Skin epidermis (tissue), 12 donors: ENCODE results near the gene SMAD2.
A peak's percentile ranks its signal among the peaks of the same experiment; 100 is the strongest.

Experiments used
- H3K27ac ChIP-seq, 21 experiments: fragments of 200-600 bp; sonication (generic) in 11 of 21; one replicate each; pipeline ENCODE4 v1.5.0; 2020; ENCODE audit warnings: mild to moderate bottlenecking in 3 of 21, inconsistent platforms in 2 of 21, moderate library complexity in 2 of 21
- H3K4me3 ChIP-seq, 7 experiments: fragments of 200-600 bp; sonication (generic) in 2 of 7; one replicate each; pipeline ENCODE4 v1.5.0; 2020; ENCODE audit warnings: inconsistent platforms in 2 of 7, mild to moderate bottlenecking in 2 of 7, moderate library complexity in 1 of 7

SMAD2 gene

DNA sequence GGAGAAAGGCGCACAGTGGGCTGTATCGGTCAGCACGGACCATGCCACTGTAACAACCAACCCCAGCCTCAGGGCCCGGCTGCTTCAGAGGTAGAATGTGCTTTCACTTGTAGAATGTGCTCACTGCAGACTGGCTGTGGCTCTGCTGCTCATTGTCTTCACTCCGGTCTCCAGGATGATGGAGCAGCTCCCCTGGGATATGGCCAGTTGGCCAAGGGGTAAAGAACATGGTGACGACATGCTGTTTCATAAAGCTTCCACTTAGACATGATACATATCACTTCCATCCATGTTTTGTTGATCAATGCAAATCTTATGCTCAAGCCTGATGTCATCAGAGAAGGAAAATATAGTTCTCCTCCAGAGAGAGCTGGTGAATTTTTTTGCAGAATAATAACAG lies 127.7 kb downstream of the SMAD2 start:
- Histone ChIP-seq H3K4me3 (no peak overlapping the region), H3K27ac (peak overlapping the region in 1 of 21 experiments; percentile 21)

DNA sequence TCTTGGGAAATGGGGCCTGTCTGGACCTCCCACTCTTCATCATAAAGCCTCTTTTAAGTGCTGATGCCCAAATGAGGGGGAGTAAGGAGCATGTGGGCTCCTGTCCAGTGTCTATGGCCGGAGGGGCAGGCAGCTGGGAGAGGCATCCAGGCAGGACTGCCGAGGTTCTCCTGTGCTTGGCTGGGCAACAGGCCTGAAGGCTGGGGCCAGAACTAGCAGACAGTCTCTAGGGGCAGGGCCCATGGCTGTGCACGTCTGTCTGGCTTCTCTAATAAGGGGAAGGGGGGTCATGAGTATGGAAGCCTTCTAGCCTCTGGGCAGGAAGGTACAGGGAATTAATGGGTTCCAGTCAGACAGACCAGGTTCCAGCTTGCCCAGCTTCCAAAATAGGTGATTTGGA lies 128.6 kb downstream of the SMAD2 start:
- Histone ChIP-seq H3K27ac (no peak overlapping the region), H3K4me3 (no peak overlapping the region)

DNA sequence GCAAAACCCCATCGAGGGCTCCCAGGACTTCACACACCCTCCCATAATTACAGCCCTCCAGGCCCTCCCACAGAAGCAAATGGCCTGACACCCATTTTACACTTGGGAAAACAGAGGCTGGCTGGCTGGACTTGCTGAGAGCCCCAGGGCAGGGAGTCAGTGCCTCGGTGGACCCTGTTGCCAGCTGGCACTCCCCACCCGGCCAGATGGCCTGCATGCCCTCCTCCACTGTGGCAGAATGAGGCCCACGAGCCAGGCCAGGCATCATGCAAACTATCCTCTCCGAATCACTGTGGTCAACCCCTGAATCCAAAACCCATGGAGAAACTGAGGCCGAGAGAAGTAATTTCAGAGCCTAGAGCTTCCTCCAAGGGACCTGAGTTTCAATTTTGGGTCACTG lies 129.7 kb downstream of the SMAD2 start:
- no peak overlapping the region for H3K4me3 ChIP-seq
- no peak overlapping the region for H3K27ac ChIP-seq

GRCh38 chr18:47800248-47800647 lies 130.2 kb downstream of the SMAD2 start:
- H3K4me3 ChIP-seq = no peak overlapping the region

DNA sequence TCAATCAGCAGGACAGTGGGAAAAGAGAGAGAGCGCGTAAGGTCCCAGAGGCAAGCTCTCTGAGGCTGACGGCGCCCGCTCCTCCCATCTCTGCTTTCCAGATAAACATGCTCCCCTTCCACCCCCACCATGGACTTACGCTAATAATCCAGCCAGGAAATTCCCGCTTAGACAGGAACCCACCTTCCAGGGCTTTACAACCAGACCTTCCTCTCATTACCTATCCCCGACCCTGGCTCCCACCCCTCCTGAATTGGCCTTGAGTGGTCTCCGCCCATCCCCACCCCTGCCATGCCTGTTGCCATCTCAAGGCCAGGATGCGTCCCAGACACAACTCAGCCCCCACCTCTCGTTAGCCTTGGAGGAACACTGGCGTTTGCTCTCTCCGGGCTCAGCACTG lies 131.1 kb downstream of the SMAD2 start:
- Histone ChIP-seq H3K27ac (no peak overlapping the region), H3K4me3 (no peak overlapping the region)

More at GRCh38 chr18:47800248-47800647, 130.2 kb downstream of the SMAD2 start:
- no peak overlapping the region for H3K27ac ChIP-seq

- Histone ChIP-seq H3K27ac (no peak overlapping the region), H3K4me3 (no peak overlapping the region)
These were observed 132.1 kb downstream of the SMAD2 start for GRCh38 chr18:47798366-47798765.

GRCh38 chr18:47797126-47797525 lies 133.3 kb downstream of the SMAD2 start:
- no peak overlapping the region for H3K27ac ChIP-seq
- H3K4me3 ChIP-seq = no peak overlapping the region

- Histone ChIP-seq H3K27ac (no peak overlapping the region), H3K4me3 (no peak overlapping the region)
These were observed 135.0 kb downstream of the SMAD2 start for GRCh38 chr18:47795434-47795814.

DNA sequence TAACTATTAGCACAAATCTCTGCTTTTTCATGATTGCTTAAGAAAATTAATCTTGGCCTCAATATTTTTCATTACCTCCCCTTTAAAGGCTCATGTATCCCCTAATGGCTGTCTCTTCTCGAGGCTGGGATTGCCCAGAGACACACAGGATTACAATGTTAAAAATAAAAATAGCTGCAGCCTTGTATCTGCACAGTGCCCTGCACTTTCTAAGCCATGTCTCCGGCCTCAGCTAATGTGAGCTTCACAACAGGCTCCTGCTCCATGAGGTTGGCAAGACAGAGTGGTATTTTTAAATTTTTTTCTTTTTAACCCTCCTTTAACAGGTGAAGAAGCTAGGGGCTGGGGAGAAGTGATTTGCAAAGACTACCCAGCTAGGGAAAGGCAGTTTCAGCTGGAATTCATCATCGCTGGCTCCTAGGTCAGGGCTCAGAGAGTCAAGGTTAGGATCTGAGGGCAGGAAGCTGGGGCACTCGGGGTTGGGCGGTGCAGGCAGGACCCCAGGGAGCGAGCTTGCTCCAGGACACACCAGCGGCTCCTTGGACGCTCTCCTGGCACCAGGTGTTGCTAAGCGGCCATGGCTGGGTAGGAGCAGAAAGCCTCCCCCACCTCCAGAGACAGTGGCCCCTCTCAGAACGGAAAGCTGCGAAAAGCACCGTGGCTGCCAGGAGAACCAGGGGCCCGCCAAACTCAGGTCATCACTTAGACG lies 135.6 kb downstream of the SMAD2 start:
- no peak overlapping the region for H3K4me3 ChIP-seq
- H3K27ac ChIP-seq = no peak overlapping the region

- Histone ChIP-seq H3K27ac (no peak overlapping the region), H3K4me3 (no peak overlapping the region)
These were observed 136.8 kb downstream of the SMAD2 start for GRCh38 chr18:47793609-47794008.

- no peak overlapping the region for H3K4me3 ChIP-seq
- H3K27ac ChIP-seq = no peak overlapping the region
These were observed 138.9 kb downstream of the SMAD2 start for GRCh38 chr18:47791461-47791985.

- H3K27ac ChIP-seq = no peak overlapping the region
- no peak overlapping the region for H3K4me3 ChIP-seq
These were observed 140.4 kb downstream of the SMAD2 start for GRCh38 chr18:47790036-47790435.

- Histone ChIP-seq H3K27ac (no peak overlapping the region), H3K4me3 (no peak overlapping the region)
These were observed 141.8 kb downstream of the SMAD2 start for GRCh38 chr18:47788621-47789020.

- no peak overlapping the region for H3K27ac ChIP-seq
- H3K4me3 ChIP-seq = no peak overlapping the region
These were observed 148.9 kb downstream of the SMAD2 start for GRCh38 chr18:47781561-47781960.

- no peak overlapping the region for H3K4me3 ChIP-seq
- no peak overlapping the region for H3K27ac ChIP-seq
These were observed 150.3 kb downstream of the SMAD2 start for GRCh38 chr18:47780011-47780725.

DNA sequence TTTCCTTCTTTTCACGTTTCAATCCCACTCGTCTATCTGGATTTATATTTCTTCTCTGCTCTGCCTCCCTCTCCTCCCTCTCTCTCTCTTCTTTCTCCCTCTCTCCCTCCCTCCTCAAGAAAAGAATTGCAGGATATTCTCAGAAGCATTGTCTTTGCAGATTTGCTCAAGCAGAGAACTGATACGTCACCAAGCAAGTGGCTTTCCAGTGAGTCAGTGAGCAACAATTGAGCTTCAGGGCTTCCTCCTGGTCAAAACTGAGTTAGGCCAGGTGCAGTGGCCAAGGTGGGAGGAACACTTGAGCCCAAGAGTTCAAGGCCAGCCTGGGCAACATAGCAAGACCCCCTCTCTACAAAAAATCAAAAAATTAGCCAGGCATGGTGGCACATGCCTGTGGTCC lies 151.1 kb downstream of the SMAD2 start:
- Histone ChIP-seq H3K27ac (no peak overlapping the region), H3K4me3 (no peak overlapping the region)

- Histone ChIP-seq H3K27ac (no peak overlapping the region), H3K4me3 (no peak overlapping the region)
These were observed 152.8 kb downstream of the SMAD2 start for GRCh38 chr18:47777626-47778025.

- Histone ChIP-seq H3K4me3 (no peak overlapping the region), H3K27ac (no peak overlapping the region)
These were observed 154.5 kb downstream of the SMAD2 start for GRCh38 chr18:47775961-47776360.

DNA sequence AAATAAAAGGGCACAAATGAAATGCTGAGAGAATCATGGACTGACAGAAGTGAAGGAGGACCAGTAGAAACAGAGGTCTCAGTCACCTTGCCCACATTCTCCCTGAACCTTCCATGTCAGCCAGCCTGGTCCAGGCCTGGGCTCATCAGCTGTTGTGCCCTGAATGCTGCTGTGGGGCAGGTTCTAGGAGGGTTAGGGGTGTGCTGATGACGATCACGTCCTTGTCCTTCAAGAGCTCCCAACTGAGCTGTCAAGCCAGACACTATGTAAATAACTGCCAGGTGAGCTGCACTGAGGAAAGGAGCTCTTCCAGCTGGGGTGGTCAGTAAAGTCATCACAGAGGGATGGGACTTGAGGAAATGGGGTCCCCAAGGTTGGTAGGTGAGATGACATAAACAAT lies 156.5 kb downstream of the SMAD2 start:
- Histone ChIP-seq H3K27ac (no peak overlapping the region), H3K4me3 (no peak overlapping the region)

DNA sequence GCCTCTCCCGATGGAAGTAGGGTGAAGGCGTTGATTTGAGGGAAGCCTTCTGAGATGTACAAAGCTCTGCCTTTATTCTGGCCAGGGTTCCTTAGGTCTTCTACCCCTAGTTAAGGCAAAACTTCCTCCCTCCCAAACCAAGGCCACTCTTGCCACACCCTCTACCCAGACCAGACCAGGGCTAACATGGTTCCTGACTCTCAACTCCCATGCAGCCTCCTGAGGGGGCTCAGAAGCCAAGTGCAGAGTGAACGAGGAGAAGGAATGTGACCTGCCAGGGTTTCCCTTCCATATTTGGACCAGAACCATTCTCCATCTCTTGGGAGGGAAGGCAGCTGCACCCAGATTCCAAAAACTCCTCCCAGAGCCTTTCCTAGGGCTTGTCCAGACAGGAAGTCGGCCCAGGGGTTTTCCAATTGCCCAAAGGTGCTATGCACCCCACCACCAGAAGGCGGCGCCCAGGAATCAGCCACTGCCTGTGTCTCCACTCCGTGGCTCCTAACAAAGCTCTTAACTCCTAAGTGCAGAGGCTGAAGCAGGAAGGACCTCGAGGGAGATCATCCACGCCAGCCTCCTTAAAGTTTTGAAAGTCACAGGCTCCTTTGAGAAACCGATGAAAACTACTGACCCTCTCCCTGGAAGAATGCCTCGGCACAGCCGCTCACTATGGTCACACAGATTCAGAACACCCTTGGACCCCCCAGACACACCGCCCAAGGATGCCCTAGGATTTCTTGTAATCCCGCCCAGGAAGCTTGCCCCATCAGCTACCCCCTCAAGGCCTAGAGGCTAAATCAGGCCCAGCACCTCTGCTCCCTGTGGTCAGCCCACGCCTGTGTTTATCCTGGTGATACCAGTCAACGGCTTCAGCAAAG lies 157.8 kb downstream of the SMAD2 start:
- H3K27ac ChIP-seq = no peak overlapping the region
- no peak overlapping the region for H3K4me3 ChIP-seq
